ENCODE measurements around the gene HCRT.

- TF ChIP-seq POLR2A (IDR thresholded peaks at IDR 0.05) = no peak
- TF ChIP-seq, protein P1, sequence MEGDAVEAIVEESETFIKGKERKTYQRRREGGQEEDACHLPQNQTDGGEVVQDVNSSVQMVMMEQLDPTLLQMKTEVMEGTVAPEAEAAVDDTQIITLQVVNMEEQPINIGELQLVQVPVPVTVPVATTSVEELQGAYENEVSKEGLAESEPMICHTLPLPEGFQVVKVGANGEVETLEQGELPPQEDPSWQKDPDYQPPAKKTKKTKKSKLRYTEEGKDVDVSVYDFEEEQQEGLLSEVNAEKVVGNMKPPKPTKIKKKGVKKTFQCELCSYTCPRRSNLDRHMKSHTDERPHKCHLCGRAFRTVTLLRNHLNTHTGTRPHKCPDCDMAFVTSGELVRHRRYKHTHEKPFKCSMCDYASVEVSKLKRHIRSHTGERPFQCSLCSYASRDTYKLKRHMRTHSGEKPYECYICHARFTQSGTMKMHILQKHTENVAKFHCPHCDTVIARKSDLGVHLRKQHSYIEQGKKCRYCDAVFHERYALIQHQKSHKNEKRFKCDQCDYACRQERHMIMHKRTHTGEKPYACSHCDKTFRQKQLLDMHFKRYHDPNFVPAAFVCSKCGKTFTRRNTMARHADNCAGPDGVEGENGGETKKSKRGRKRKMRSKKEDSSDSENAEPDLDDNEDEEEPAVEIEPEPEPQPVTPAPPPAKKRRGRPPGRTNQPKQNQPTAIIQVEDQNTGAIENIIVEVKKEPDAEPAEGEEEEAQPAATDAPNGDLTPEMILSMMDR (IDR thresholded peaks at IDR 0.05) = no peak
Observed at GRCh38 chr17:42179335-42179734, 5.9 kb downstream of the HCRT start.

Measured in transverse colon (tissue), 3 donors.